Spleen (tissue), 11 donors: Measurements from ENCODE around the gene LRRC4C. TPM values are rescaled to one million over a fixed set of nuclear protein-coding genes. Genes with fewer than 3 reads are reported as not detected.

Experiments
- DNase-seq: peaks from one replicate; pipeline ENCODE4 v3.0.0-alpha.2; 2020
- H3K27ac ChIP-seq, 8 donors: fragments of 200-600 bp; sonication (generic) in 7 of 8; 1 replicate in 4 of 8; 2 replicates in 4 of 8; pipeline versions ENCODE4 v1.5.0 to v1.8.0; 2016 to 2021; ENCODE audit warnings: inconsistent platforms in 4 of 8, mild to moderate bottlenecking in 4 of 8, moderate library complexity in 1 of 8
- H3K27me3 ChIP-seq, 7 donors: fragments of 200-600 bp; sonication (generic) in 6 of 7; replicated peaks in 1 of 7; 1 replicate in 4 of 7; 2 replicates in 3 of 7; pipeline versions ENCODE4 v1.5.0 to v1.8.0; 2016 to 2021; ENCODE audit warnings: inconsistent platforms in 3 of 7, mild to moderate bottlenecking in 1 of 7
- H3K36me3 ChIP-seq, 6 donors: fragments of 200-600 bp; sonication (generic) in 5 of 6; 1 replicate in 4 of 6; 2 replicates in 2 of 6; pipeline versions ENCODE4 v1.5.0 to v1.8.0; 2016 to 2021; ENCODE audit warnings: inconsistent platforms in 2 of 6
- H3K4me1 ChIP-seq, 6 donors: fragments of 200-600 bp; sonication (generic) in 5 of 6; 1 replicate in 3 of 6; 2 replicates in 3 of 6; pipeline versions ENCODE4 v1.5.0 to v1.8.0; 2016 to 2021; ENCODE audit warnings: inconsistent platforms in 3 of 6
- H3K4me3 ChIP-seq, 8 donors: fragments of 200-600 bp; sonication (generic) in 7 of 8; 1 replicate in 4 of 8; 2 replicates in 4 of 8; pipeline versions ENCODE4 v1.5.0 to v1.8.0; 2016 to 2021; ENCODE audit warnings: inconsistent platforms in 4 of 8, mild to moderate bottlenecking in 4 of 8, moderate library complexity in 2 of 8
- H3K9me3 ChIP-seq, 8 donors: fragments of 200-600 bp; sonication (generic) in 7 of 8; 1 replicate in 4 of 8; 2 replicates in 4 of 8; pipeline versions ENCODE4 v1.5.0 to v1.8.0; 2016 to 2021; ENCODE audit warnings: inconsistent platforms in 4 of 8
- POLR2A ChIP-seq, 3 donors: fragments of 450-650 bp; IDR thresholded peaks; one replicate each; pipeline ENCODE4 v1.5.1; 2017; ENCODE audit warnings: antibody characterized with exemption in 3 of 3, mild to moderate bottlenecking in 1 of 3
- POLR2AphosphoS5 ChIP-seq, 3 donors: sonication (generic); formaldehyde crosslinking; IDR thresholded peaks; one replicate each; pipeline ENCODE4 v1.5.1; 2017; ENCODE audit warnings: antibody characterized with exemption in 3 of 3
- WGBS, 5 donors: extraction: QIAGEN DNeasy Blood & Tissue Kit in 3 of 5; methylation state at CpG; one replicate each; pipeline versions ENCODE4 v1.1.5 to v1.1.7; 2013 to 2018; 5-methylcytosine and 5-hydroxymethylcytosine counted together
- intact Hi-C: fragments of 100-400 bp; cut with DNase I; formaldehyde crosslinking; loops from one replicate; pipeline ENCODE4 v1.15.0; 2023; ENCODE audit warnings: low total_unique reads
- polyA plus RNA-seq, 3 donors: library from polyadenylated mRNA; stranded (reverse); fragments of 200-250 nt; gene quantifications; one replicate each; pipeline ENCODE4 v1.2.1, GENCODE V29; 2013
- total RNA-seq, 7 donors: library from RNA; depleted of rRNA in 3 of 7; stranded (reverse); fragments of >200 nt in 3 of 7; fragmentation: NEBNext Ultra II Directional in 4 of 7; extraction: Animal tissue kit (Norgen Biotek cat#: 25700) in 4 of 7; gene quantifications; one replicate each; pipeline versions ENCODE4 v1.1.0 to v1.2.1, GENCODE V29; 2016 to 2021
- TF ChIP-seq, protein P1 (sequence below), 11 experiments: fragments of 200-600 bp in 7 of 11; fragments of 450-650 bp in 4 of 11; sonication (generic) in 4 of 11; IDR thresholded peaks in 8 of 11; conservative IDR thresholded peaks in 3 of 11; 1 replicate in 7 of 11; 2 replicates in 4 of 11; pipeline versions ENCODE4 v1.4.0 to v1.8.0; 2016 to 2021; ENCODE audit warnings: antibody characterized with exemption in 11 of 11, inconsistent platforms in 4 of 11, mild to moderate bottlenecking in 1 of 11
- donor health status: healthy with polysubstance abuse.
- donor health status: DM: no; HTN: no; CAD: no; lungs with moderate emphysema.
- donor health status: DM: no; HTN: no; CAD: no.
- donor health status: Bipolar disorder and iron deficiency.
- donor health status: healthy.
- donor health status: DM: no; HTN: no; CAD: no.
- donor health status: DM: yes; HTN: yes; CAD: no.

The LRRC4C gene
- total and polyA plus RNA-seq, 10 donors = 0.15 to 8.9 (median 1.9) TPM

DNA sequence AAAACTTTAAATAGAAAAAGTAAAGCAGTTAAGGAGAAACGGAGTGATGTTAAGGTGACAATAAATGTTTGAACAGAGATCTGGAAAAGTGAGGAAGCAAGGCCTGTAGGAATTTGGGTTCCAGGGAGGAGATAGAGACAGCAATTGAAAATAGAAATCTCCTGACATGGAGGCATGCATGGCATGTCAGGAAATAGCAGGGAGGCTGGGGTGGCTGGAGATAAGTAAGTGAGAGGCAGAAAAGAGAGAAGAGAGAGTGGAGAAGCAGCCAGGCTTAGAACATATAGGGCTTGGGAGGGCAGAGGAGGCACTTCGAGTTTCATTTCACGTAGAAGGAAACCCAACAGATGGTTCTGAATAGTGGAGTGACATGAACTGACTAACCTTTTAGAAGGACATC lies 185.5 kb downstream of the LRRC4C start:
- 81 to 90% (median 86%) methylated on average over 3 of the region's 3 CpGs for WGBS, 5 donors
- Histone ChIP-seq H3K9me3 (peaks cover 0 to 12% (median 0%) of the 10 kb centered on the region in 8 donors), H3K4me1 (no peaks in the 10 kb centered on the region), H3K27me3 (no peaks in the 10 kb centered on the region), H3K4me3 (no peak overlapping the region), H3K27ac (no peak overlapping the region), H3K36me3 (no peaks in the 10 kb centered on the region)
- DNase-seq = no peak
- no peak for TF ChIP-seq POLR2A (IDR thresholded peaks at IDR 0.05)
- TF ChIP-seq, protein P1, sequence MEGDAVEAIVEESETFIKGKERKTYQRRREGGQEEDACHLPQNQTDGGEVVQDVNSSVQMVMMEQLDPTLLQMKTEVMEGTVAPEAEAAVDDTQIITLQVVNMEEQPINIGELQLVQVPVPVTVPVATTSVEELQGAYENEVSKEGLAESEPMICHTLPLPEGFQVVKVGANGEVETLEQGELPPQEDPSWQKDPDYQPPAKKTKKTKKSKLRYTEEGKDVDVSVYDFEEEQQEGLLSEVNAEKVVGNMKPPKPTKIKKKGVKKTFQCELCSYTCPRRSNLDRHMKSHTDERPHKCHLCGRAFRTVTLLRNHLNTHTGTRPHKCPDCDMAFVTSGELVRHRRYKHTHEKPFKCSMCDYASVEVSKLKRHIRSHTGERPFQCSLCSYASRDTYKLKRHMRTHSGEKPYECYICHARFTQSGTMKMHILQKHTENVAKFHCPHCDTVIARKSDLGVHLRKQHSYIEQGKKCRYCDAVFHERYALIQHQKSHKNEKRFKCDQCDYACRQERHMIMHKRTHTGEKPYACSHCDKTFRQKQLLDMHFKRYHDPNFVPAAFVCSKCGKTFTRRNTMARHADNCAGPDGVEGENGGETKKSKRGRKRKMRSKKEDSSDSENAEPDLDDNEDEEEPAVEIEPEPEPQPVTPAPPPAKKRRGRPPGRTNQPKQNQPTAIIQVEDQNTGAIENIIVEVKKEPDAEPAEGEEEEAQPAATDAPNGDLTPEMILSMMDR (IDR thresholded peaks at IDR 0.05 in 8 of 11, conservative IDR thresholded peaks at IDR 0.05 in 3 of 11) = no peak
- TF ChIP-seq POLR2AphosphoS5 (IDR thresholded peaks at IDR 0.05) = no peak
- intact Hi-C loops = no loop called here

DNA sequence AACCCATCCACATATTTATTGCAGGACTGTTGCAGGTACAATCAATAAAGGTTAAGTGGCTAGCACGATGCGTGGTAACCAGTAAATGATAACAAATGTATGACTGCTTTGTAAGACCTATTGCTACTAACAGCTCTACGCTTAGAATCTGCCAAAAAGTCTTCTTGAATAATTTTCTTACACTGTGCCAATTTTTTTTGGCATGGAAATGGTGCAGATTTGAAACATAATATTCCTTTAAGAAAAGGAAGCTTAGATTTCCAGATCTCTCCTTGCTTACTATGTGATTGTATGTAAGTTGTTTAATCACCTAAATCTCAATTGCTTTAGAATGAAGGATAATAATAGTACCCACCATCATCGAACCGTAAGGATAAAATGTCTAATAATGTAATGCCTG lies 192.0 kb downstream of the LRRC4C start:
- WGBS, 5 donors = 66 to 81% (median 78%) methylated on average over 5 of the region's 5 CpGs
- Histone ChIP-seq H3K9me3 (no peaks in the 10 kb centered on the region), H3K27ac (no peak overlapping the region), H3K4me3 (no peak overlapping the region), H3K27me3 (no peaks in the 10 kb centered on the region), H3K36me3 (no peaks in the 10 kb centered on the region), H3K4me1 (no peaks in the 10 kb centered on the region)
- no peak for DNase-seq
- TF ChIP-seq POLR2A (IDR thresholded peaks at IDR 0.05) (no peak), POLR2AphosphoS5 (IDR thresholded peaks at IDR 0.05) (no peak)
- TF ChIP-seq, protein P1 (IDR thresholded peaks at IDR 0.05 in 8 of 11, conservative IDR thresholded peaks at IDR 0.05 in 3 of 11) = no peak
- intact Hi-C loops = no loop called here

DNA sequence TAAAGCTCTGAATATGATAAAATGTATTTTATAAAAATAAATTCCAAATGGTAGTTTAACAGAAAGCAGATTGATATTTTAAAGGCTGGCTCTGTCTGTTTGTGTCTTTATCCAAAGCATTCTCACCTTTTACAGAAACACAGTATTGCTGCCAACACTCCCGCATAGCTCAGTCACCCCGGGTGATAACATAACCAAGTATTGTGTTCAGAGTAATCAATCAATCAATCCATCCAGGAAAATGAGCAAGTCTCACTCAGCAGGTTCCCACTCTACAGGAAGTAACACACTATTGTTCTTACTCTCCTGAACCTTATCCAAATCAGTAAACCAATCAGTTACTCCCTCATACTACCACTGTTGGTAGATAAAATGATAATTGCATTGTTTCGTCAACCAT lies 203.4 kb downstream of the LRRC4C start:
- intact Hi-C loops = no loop called here
- 42 to 66% (median 58%) methylated on average over 3 of the region's 3 CpGs for WGBS, 5 donors
- H3K27ac ChIP-seq = no peak overlapping the region
- no peaks in the 10 kb centered on the region for H3K36me3 ChIP-seq
- no peaks in the 10 kb centered on the region for H3K27me3 ChIP-seq
- DNase-seq = no peak
- TF ChIP-seq, protein P1 (IDR thresholded peaks at IDR 0.05 in 8 of 11, conservative IDR thresholded peaks at IDR 0.05 in 3 of 11) = no peak
- TF ChIP-seq POLR2A (IDR thresholded peaks at IDR 0.05) (no peak), POLR2AphosphoS5 (IDR thresholded peaks at IDR 0.05) (no peak)
- no peaks in the 10 kb centered on the region for H3K4me1 ChIP-seq
- no peak overlapping the region for H3K4me3 ChIP-seq
- H3K9me3 ChIP-seq = no peaks in the 10 kb centered on the region

DNA sequence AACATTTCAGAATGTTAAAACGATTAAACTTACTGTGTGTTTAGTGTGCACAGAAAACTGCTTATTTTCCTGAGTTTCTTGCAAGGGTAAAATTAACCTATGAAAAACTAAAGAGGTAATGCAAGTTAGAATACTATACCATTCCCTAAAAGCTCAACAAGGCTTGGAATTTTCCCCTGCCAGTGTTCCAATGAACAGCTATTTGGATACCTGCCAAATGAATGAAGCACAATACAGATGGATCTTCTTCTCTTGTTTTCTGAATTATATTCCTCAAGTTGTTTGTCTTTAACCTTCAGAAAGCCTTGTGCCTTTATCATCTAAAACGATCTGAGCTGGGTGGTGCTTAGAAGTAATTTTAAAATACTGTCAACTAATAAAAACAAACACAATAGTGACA lies 204.5 kb downstream of the LRRC4C start:
- TF ChIP-seq POLR2A (IDR thresholded peaks at IDR 0.05) = no peak
- intact Hi-C loops = no loop called here
- H3K4me3 ChIP-seq = no peak overlapping the region
- H3K27ac ChIP-seq = no peak overlapping the region
- DNase-seq = no peak
- WGBS, 5 donors = 52 to 64% (median 54%) methylated on average over 2 of the region's 2 CpGs
- H3K36me3 ChIP-seq = no peaks in the 10 kb centered on the region
- H3K27me3 ChIP-seq = no peaks in the 10 kb centered on the region
- H3K4me1 ChIP-seq = no peaks in the 10 kb centered on the region
- H3K9me3 ChIP-seq = no peaks in the 10 kb centered on the region

DNA sequence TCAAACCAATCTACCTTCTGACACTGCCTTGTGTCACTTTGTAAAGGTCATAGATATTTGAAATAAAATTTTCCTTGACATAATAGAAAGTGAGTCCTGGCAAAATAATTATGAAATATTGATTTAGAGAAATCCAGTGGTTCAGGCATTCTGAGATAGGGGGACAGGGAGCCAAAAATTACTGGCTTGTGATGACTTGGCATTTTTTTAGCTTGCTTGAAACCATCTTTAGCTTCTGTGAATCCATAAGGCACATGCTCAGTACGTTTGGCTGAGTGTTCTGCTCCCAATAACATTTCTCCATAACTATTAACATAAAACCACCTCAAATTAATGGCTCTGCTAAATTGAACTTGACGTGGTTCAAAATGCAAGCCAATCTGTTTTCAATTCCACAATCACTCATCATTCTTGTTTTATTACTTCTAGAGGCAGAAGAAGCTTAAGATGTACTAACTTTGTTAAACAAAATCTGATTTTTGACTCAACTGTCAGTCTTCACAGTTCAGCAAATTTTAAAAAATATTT lies 209.0 kb downstream of the LRRC4C start:
- H3K27ac ChIP-seq = no peak overlapping the region
- WGBS, 5 donors = 55 to 71% (median 65%) methylated on average over 2 of the region's 2 CpGs
- H3K4me1 ChIP-seq = no peaks in the 10 kb centered on the region
- intact Hi-C loops = no loop called here
- no peak overlapping the region for H3K4me3 ChIP-seq
- no peaks in the 10 kb centered on the region for H3K27me3 ChIP-seq
- TF ChIP-seq POLR2AphosphoS5 (IDR thresholded peaks at IDR 0.05) (no peak), POLR2A (IDR thresholded peaks at IDR 0.05) (no peak)
- TF ChIP-seq, protein P1 (IDR thresholded peaks at IDR 0.05 in 8 of 11, conservative IDR thresholded peaks at IDR 0.05 in 3 of 11) = no peak
- no peaks in the 10 kb centered on the region for H3K36me3 ChIP-seq
- H3K9me3 ChIP-seq = peaks cover 0 to 9% (median 0%) of the 10 kb centered on the region in 8 donors
- no peak for DNase-seq
